Measurements from ENCODE around the gene FBXW7. TPM values are rescaled to one million over a fixed set of nuclear protein-coding genes. Genes with fewer than 3 reads are reported as not detected.

FBXW7 gene
- total and polyA plus RNA-seq, 2 of the 8 experiments (the other 6 are each of a cell fraction or from before 2014, with no cell fraction given) = 6.0 to 26.7 TPM

- TF ChIP-seq CHD7 (IDR thresholded peaks at IDR 0.05; ENCODE audit: insufficient replicate concordance, low read length) (no peak), YY1 (IDR thresholded peaks at IDR 0.05; ENCODE audit: low read depth, low read length) (no peak), HDAC6 (IDR thresholded peaks at IDR 0.05; ENCODE audit: low read depth, low read length) (no peak)
Observed at GRCh38 chr4:152351080-152351479, 184.8 kb downstream of the FBXW7 start (continued).
